Esophagus squamous epithelium (tissue), 4 donors: Measurements from ENCODE around the gene SH2D2A.

Experiments used
- CTCF ChIP-seq, 6 experiments: fragments of 450-650 bp in 4 of 6; fragments of 200-600 bp in 2 of 6; sonication (generic) in 2 of 6; IDR thresholded peaks; one replicate each; pipeline ENCODE4 v1.5.1; 2016 to 2019; ENCODE audit warnings: antibody characterized with exemption in 6 of 6, mild to moderate bottlenecking in 4 of 6, moderate library complexity in 4 of 6
- POLR2A ChIP-seq, 4 donors: fragments of 450-650 bp; IDR thresholded peaks; one replicate each; pipeline ENCODE4 v1.6.1; 2017; ENCODE audit warnings: antibody characterized with exemption in 4 of 4, mild to moderate bottlenecking in 4 of 4, moderate library complexity in 3 of 4

- TF ChIP-seq CTCF (IDR thresholded peaks at IDR 0.05) (no peak), POLR2A (IDR thresholded peaks at IDR 0.05) (no peak)
Measured at GRCh38 chr1:156856282-156856785, 39.7 kb upstream of the SH2D2A start.
